ENCODE measurements around the gene CSNK2A1.

The CSNK2A1 gene

GRCh38 chr20:430091-430999 lies 113.2 kb downstream of the CSNK2A1 start:
- no peak for DNase-seq (ENCODE audit: low read depth in 3 of 3)

GRCh38 chr20:428658-429200 lies 114.9 kb downstream of the CSNK2A1 start:
- no peak for DNase-seq (ENCODE audit: low read depth in 3 of 3)

GRCh38 chr20:427849-428657 lies 115.5 kb downstream of the CSNK2A1 start:
- no peak for DNase-seq (ENCODE audit: low read depth in 3 of 3)

- no peak for DNase-seq (ENCODE audit: low read depth in 3 of 3)
Measured at GRCh38 chr20:427401-427800, 116.2 kb downstream of the CSNK2A1 start.

GRCh38 chr20:426566-426965 lies 117.0 kb downstream of the CSNK2A1 start:
- DNase-seq (ENCODE audit: low read depth in 3 of 3), result no peak
